HG02884 (cell line): ENCODE data around the gene VWF.
"Not testable (repeated sequence)": the region's sequence is repeated elsewhere in the genome, so short reads cannot be mapped to it uniquely, and the experiment has no call there.

Source experiments
- ATAC-seq: cut with Tn5 transposase; IDR thresholded peaks from one replicate; pipeline ENCODE4 v1.9.1; 2021; ENCODE audit warnings: mild to moderate bottlenecking, moderate library complexity; ENCODE audit not compliant: unreplicated experiment

VWF gene

DNA sequence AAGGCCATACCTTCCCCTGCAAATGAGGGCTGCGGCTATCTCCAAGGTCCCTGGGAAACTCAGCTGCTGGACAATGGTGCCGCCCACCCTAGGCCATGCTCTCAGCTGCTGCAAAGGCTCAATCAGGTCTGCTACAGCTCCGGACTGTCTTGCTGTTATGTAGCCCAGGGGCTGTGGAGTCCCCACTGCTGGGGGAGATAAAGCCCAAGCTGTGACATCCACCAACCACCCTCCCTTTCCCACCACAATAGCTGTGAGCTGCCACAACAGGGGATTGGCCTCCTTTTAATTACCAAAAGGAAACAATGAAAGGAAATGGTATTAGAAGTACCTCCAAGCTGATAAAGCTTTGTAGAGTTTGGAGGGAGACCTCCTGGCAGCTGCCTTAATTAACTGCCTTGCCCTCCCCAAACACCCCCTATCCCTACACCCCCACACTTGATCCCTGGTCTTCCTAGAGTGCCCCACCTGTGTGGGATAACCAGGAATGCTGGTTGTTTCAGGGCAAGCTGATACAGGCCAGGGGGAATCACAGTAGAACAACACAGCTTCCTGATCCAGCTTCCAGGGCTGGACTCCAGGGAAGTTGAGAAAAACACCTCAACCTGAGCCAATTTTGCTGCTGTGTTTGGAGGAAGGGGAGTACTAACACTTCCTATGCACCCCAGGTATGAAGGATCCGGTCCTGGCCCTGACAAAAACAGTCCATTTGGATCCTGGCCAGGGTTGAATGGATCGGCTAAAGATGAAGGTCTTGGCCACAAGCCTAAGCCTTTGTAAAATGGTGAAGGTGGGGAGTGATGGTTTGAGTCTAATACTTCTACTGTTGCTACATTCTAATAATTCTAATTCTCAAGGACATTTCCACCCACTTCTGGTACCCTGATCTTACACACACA lies at the start of gene VWF:
Gene VWF (minus strand): TSS at position 260 of the 899 bp plus-strand sequence. CDS start 1,474 bp downstream, outside the sequence.
- no peak for ATAC-seq

DNA sequence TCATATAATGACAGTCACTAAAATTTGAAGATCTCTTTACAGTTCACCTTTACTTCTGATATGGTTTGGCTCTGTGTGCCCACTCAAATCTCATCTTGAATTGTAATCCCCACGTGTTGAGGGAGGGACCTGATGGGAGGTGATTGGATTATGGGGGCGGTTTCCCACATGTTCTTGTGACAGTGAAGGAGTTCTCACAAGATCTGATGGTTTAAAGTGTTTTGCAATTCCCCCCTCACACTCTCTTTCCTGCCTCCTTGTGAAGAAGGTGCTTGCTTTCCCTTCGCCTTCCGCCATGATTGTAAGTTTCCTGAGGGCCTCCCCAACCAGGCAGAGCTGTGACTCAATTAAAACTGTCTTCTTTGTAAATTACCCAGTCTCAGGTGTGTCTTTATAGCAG lies 48.4 kb upstream of the VWF start:
- no peak for ATAC-seq

DNA sequence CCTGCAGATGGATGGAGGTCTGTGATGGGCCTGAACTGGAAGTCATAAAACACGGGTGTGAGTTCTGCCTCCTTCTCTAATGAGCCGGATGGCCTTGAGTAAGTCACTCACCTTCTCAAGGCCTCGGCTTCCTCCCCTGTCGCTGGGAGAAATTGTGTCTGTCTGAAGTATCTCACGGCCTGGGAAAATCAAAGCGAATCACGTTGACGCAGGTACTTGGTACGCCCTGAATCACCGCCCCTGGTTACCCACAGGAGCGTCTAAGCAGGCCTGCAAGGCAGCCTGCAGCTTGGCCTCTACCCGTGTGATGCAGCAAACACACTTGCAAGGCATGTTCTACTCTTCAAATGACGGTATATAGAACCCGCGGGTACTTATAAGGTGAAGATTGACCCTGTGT lies 47.6 kb upstream of the VWF start:
- ATAC-seq = no peak

DNA sequence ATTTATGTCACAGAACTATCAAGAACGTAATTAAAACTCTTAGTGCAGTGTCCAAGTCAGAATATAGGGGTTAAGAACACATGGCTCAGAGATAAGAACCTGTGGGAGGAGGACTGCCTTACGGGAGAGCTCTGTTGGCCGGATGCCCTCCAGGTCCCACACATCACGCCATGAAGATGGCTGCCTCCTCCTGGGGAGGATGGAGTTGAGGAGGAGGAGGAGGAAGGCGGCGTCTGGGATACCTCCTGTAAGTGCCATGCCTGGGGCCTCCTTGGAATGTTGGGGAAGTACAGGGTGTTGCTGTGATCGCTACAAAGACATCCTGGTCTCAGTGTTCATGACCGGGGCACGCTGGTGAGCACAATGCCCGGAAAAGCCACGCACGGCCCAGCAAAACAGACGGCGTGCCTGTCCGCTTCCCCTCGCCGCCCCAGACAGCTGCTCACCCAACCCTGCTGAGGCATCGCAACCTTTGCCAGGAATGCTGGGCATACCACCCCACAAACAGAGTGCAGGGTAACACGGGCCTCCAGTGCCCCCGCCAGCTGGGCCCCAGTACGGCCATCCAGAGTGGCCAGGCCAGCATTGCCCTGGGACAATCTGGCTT lies 47.0 kb upstream of the VWF start:
- ATAC-seq = no peak

DNA sequence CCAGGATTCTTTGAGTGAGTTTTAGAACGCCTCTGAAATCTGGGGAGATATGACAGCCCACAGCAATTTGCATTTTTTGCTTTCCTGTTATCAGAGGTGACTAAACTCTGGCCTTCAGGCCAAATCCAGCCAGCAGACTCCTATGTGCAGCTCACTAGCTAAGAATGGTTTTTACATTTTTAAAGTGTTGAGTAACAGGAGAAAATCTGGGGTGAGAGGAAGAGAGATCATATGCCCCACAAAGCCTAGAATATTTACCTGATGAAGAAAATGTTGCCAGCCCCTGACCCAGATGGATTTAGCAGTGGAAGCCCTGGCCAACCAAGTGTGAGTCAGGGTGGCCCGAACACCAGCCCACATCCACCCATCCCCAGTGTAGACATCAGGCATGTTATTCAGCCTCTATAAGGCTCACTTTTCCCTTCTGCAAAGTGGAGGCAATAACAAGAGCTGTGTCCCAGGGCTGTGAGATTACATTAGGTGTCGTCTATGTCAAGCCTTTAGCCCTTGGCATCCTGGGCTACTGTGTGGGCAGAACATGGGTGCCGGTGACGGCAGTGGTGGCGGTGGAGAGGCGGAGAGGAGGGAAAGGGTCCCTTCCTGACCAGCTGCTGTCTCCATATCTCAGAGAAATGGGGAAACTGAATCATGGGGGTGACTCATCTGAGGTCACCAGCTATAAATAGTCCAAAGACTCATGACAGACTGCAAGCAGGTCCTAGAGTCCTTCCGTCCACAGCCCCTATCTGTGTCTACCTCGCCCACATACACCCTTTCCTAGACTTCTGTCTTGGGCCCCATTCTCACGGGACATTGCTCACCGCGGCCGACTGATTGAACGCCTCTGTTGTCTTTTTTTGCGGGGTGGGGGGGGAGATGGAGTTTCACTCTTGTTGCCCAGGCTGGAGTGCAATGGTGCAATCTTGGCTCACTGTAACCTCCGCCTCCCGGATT lies 43.1 kb upstream of the VWF start:
- peak; percentile 75 for ATAC-seq

DNA sequence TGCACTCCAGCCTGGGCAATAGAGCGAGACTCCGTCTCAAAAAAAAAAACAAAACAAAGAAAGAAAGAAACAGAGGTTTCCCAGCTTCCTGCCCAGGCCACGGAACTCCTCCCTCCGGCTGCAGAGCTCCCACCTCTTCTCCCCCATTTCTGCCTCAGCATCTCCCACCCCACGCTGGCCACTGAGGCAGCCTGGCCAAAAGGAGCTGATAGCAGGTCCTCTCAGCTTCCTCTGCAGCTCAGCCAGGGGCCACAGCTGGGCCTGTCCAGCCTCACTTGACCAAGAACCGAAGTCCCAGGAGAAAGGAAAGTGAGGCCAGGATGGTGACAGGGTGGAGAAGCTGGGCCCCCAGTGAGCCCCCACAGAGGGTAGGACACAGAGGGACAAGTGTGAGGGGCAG lies 42.3 kb upstream of the VWF start:
- ATAC-seq = no peak

DNA sequence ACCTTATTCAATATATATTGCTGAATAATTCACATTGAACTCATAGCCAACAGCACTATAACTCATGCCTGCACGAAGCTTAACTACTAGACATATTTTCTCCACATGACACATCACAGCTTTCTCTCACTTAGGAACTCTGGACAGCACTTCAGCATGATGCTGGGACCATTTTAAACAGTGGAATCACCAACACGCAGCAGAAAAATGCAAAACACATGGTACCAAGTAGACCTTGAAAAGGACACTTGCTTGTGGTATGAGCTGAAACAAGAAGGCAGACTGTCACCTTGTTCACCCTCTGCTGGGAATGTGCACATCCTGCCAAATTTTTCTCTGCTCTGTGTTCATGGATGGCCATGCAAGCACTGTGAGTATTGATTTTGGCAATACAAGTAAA lies 40.9 kb upstream of the VWF start:
- no peak for ATAC-seq

DNA sequence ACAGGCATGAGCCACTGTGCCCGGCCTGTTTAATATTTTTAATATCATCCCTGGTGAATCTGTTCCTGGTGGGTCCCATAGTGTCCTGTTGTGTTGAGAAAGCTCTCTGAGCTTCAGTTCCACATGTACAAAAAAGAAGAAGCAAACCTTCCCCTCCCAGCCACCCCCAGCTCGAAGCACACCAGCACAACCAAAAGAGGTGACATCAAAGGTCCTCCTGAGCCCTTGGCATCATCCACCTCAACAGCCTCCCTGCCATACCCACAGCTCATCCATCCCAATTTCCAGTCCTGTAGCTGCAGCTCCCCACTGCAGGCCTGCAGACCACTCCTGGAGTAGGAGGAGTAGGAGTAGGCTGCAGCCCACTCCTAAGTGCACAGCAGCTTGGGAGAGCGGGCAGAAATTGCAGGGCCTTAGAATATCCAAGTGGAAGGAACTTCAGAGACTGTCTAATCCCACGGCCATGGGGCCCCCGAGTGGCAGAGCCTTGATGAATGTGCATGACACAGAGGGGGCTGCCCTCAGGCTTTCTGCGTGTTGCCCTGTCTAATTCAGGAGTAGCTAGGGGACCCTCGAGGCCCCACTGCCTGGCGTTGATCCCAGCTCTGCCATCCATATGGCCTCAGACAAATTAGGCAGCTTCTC lies 39.1 kb upstream of the VWF start:
- no peak for ATAC-seq

DNA sequence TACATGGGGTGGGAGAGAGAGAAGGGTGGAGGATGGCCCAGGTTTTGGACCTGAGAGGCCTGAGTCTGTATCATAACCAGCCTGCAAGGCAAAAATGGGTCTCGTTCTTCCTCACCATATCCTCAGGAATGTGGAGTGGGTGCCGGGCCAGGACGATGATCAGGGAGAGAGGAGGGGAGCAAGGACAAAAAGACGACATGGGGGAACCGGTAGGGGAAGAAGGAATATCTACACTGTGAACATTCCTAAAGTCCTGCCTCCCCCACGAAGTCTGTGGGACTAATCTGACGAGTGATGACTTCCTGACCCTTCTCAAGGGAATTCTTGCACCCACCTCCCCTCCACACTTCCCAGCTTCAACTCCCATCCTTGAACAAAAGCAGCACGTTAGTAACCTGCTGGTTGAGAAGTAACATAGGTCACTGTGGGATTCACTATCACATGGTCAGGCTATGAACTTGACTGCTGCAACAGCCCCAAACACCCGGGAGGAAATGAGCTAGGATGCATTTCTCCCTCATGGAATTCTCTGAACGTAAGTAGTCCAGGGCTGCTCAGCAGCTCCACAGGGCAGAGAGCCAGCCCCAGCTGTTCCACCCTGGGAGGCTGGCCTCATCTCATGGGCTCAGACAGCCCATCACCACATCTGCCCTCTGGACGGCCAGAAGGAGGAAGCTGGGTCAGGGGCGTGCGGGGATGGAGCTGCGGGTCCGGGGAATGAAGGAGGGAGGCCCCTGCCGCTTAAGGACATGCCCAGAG lies 36.8 kb upstream of the VWF start:
- ATAC-seq = no peak

DNA sequence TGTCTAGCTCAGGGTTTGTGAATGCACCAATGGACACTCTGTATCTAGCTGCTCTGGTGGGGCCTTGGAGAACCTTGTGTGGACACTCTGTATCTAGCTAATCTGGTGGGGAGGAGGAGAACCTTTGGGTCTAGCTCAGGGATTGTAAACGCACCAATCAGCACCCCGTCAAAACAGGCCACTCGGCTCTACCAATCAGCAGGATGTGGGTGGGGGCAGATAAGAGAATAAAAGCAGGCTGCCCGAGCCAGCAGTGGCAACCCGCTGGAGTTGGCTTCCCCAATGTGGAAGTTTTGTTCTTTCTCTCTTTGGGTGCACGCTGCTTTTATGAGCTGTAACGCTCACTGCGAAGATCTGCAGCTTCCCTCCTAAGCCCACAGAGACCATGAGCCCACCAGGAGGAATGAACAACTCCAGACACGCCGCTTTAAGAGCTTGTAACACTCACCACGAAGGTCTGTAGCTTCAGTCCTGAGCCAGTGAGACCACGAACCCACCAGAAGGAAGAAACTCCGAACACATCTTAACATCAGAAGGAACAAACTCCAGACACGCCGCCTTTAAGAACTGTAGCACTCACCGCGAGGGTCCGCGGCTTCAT lies 35.7 kb upstream of the VWF start:
- not testable (repeated sequence) for ATAC-seq

DNA sequence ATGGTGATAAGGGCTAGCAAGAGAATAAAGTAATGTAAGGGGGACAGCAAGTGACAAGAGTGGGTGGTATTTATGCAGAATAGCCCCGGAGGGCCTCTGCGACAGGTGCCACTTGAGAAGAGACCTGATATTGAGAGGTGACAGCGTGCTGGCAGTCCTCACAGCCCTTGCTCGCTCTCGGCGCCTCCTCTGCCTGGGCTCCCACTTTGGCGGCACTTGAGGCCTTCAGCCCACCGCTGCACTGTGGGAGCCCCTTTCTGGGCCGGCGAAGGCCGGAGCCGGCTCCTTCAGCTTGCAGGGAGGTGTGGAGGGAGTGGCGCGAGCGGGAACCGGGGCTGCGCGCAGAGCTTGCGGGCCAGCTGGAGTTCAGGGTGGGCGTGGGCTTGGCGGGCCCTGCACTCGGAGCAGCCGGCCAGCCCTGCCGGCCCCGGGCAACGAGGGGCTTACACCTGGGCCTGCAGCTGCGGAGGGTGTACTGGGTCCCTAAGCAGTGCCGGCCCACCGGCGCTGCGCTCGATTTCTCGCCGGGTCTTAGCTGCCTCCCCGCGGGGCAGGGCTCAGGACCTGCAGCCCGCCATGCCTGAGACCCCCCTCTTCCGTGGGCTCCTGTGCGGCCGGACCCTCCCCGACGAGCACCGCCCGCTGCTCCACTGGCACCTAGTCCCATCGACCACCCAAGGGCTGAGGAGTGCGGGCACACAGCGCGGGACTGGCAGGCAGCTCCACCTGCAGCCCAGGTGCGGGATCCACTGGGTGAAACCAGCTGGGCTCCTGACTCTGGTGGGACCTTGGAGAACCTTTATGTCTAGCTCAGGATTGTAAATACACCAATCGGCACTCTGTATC lies 34.9 kb upstream of the VWF start:
- not testable (repeated sequence) for ATAC-seq

DNA sequence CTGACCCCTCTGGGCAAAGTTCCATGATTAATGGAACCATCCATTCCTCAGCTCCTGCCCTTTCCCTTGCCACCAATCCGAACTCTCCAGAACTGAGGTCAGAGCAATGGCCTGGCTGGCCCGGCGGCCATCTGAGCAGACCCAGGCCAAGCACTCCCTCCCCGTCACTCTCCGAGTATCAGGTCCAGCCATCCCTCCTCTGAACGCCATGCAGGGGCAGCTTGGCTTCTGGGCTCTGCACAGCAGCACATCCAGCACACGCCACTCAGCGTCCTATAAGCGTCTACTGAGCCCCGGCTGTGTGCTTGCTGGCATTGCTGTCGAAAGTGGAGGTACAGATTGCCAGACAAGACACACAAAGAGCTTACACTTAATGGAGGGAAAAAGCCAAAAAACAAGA lies 34.3 kb upstream of the VWF start:
- ATAC-seq = no peak

DNA sequence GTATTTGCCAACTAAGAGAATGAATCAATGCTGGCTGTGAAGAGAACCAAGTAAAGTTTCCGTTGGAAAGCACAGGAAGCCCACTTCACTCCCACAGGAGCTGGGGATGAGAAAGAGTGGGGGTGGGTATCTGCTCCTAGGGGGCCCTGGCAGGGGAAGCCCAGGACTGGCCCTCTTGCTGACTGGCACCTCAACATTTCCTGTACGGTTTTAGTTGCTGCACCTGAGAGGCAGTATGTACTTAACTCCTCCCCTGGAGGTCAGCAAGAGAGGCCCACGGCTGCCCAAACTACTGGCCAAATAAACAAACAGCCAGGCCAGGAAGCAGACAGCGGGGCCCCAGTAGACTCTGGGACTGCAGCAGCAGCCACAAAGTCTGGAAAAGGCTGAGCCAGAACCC lies 33.8 kb upstream of the VWF start:
- no peak for ATAC-seq

DNA sequence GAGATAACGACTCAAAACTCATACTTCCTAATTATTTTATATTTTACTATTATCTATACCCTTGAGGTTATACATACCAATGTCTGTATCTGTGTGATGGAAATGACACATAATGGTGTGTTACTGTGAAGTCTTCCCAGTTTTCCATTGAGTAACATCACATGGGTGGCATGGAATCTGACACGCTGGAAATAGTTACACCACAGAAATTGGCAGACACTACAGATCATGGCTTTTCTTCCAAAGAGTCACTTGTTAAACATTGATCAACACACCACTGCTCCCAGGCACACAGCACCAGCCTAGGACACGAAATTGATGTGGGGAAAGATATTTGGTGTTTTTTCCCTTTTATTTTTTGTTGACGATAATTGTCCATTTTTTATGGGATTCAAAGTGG lies 33.0 kb upstream of the VWF start:
- ATAC-seq = no peak

DNA sequence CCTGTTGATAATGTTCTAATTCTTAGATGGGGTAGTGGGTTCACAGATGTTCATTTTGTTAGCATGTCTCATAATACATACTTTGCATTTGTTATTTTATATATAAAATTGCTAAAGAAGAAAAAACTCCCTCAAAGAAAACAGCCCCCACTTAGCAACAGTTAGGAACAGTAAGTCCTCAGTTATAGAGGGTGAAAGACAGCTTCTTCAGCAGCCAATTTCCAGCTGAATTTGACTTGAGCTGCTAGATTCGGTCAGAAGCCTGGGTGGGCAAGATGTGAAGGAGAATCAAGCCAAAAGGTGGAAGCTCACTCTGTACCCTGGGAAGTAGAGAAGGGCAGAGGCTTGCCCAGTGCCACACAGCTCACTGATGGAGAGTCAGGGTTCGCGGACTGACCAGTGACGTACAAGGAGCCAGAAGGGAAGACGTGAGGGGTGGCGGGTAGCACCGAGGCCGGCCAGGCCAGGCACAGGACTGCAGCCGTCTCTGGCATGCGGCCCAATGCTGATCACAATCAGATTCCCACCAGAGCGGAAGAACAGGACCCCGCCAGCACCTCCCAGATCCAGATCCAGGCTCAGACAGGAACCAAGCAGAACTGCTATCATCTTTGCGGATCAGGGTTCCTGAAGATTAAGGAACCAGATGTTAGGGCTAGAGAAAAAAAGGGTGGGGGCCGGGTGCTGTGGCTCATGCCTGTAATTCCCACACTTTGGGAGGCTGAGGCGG lies 30.4 kb upstream of the VWF start:
- no peak for ATAC-seq

DNA sequence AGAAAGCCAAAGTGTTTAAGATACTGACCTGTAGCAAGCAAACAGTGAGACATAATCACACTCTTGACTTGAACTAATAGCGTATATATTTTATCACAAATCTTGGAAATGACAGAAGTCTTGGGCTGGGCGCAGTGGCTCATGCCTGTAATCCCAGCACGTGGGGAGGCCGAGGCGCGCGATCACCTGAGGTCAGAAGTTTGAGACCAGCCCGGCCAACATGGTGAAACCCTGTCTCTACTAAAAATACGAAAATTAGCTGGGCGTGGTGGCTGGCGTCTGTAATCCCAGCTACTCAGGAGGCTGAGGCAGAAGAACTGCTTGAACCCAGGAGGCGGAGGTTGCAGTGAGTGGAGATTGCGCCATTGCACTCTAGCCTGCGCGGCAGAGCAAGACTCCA lies 24.3 kb upstream of the VWF start:
- not testable (repeated sequence) for ATAC-seq

DNA sequence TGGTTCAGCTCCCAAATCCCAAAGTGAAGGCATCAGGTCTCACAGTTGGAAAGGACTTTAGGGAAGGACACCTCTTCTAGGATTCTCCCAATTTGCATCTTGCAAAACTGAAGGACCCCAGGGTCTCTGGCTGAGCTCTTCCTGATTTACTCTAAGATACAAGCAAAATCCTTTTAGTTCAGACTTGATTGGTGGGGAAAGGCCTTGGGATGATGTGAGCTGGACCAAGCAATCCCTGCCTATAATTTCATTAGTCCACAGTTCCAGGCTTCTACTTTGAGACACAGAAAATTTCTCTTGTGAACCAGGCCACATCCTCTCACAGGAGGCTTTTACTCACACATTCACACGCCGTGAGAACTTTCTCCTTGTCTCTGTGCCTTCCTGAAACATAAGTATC lies 23.6 kb upstream of the VWF start:
- no peak for ATAC-seq

DNA sequence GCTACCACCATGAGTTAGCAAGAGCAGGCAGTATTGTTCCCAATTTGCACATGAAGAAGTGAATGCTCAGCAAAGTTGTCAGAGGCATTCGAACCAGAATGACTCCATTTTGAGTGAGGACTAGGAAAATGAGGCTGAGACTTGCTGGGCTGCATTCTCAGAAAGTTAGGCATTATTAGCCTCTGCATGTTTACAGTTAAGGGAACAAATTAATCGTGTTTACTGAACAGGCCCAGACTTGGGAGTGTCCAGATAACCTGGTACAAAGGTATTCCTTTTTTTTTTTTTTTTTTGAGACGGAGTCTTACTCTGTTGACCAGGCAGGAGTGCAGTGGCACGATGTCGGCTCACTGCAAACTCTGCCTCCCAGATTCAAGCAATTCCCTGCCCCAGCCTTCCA lies 22.5 kb upstream of the VWF start:
- no peak for ATAC-seq
